NCI-H82 treated with DMSO at 0.1 percent for 48 hours (cell line): ENCODE data around the gene CAMKV.
A peak's percentile ranks its signal among the peaks of the same experiment; 100 is the strongest.
"Not testable (repeated sequence)": the region's sequence is repeated elsewhere in the genome, so short reads cannot be mapped to it uniquely, and the experiment has no call there.

Source experiments
- DNase-seq: peaks from one replicate; lab custom pipeline; 2025; ENCODE audit not compliant: unreplicated experiment; lab: John Stamatoyannopoulos, UW

The CAMKV gene

DNA sequence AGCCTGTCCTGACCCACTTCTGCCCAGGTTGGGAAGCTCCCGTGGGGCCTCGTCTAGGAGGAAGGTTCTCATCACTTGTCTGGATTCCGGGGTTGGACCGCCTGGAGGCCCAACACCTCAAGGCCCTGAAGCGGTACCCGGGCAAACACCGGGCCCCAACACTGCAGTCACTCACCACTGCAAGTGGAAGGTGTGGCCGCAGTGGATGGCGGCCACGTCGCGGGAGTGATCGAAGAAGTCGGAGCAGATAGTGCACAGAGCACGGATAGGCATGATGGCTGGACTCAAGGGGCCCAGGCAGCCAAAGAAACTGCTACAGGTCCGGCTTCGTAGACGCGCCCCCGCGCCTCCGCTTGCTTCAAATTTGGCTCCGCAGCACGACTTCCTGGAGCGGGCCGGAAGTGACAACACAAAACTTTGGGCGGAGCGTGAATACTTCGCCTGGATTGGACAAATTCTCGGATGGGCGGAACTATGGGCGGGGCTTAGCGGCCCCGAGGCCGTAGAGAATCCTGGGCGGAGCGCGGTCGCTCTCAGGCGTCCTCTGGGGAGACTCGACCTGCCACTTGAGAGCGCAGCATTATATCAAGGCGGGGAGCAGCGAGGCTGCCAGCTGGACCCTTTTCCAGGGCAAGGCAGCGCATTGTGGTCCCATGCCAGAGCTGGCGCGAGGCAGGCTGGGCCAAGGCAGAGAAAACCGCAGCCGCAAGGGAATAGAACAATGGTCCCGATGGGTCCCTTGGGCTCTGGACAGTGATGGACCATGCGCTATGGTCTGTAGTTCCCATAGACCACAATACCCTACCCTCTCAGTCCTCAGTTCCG is 13.3 kb downstream of the CAMKV start, which contains the start of gene TRAIP:
TRAIP (minus strand) TSS at position 384 of the 825 bp plus-strand sequence; CDS start at position 273, 111 bp downstream.
- DNase-seq = peak; percentile 80

- DNase-seq = no peak
Observed at GRCh38 chr3:49855662-49856061, 14.0 kb downstream of the CAMKV start.

- no peak for DNase-seq
Observed at GRCh38 chr3:49845694-49846093, 24.0 kb downstream of the CAMKV start.

GRCh38 chr3:49844464-49845183 is 25.1 kb downstream of the CAMKV start:
- DNase-seq = no peak

DNA sequence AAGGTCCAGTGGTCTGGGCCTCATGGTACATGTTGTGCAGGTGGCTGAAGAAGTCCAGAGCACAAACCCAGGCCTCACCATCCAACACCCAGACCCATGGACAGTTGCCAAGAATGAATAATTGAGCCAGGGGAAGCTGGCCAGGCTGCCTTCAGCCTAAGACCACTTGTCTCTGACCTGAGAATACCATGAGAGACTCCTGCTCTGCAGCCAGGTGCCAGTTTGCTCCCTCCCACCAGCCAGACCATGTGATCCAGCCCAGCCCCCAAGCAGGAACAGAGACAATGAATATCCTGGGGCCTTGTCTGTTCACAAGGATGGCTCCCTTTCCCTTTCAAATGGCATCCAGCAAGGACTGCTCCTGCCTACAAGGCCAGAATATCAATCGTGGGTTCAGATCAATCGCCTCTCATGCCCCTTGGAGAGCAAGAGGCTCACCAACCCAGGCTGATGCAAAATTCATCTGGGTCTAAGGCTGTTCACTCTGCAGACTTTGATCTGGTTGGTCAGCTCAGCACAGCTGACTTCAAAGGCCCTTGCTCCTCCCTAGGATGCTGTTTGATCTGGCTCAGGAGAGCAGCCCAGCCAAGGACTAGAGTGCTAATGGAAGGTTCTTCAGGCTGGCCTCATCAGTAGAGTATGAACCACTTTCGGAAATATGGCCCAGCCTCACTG is 26.7 kb downstream of the CAMKV start:
- DNase-seq = no peak

- no peak for DNase-seq
Observed at GRCh38 chr3:49841806-49842205, 27.9 kb downstream of the CAMKV start.

DNA sequence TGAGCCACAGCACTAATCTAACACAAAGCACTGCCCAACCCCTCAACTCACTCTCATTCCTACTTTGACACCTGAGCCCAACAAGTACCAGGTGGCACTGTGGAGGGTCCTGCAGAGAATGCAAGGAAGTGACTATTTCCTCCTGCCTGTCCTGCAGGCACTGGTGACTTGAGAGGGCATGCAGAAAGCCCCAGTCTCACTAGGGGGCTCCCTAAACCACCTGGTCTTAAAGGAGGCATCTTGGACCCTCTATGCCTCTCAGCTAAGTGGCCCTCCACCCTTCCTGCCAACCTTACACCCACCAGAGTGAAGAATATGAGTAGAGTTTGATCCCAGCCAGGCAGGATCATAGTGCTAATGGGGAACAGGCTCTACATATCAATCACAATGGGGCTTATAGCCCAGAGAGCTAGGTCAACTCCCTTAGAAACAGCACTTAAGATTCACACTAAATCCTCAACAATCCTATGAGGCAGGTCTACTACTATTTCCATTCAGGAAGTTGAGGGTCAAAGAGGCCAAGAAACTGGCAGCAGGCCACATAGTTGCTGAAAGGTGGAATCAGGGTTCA is 28.5 kb downstream of the CAMKV start:
- DNase-seq = no peak

GRCh38 chr3:49840388-49840787 is 29.3 kb downstream of the CAMKV start:
- no peak for DNase-seq

- peak; percentile 24 for DNase-seq
Observed at GRCh38 chr3:49839193-49839809, 30.4 kb downstream of the CAMKV start.

DNA sequence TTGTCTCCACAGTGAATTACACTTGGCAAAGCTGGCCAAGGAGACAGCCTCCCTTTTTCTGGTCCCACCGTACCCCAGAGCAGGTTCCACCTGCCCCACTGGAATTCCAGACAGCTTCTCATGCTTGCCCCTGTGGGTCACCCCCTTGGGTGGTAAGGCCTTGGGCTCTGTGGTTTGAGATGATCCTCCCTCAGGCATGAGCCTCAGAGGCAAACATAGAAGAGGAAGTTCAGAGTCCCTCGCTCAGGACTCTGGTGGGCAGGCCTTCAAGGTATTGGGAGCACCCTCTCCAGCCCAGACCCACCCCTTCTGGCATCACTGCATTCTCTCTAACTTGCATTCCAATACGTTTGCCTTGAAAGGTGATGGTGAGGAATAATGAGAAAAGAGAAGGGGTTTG is 38.4 kb downstream of the CAMKV start:
- DNase-seq = no peak

DNA sequence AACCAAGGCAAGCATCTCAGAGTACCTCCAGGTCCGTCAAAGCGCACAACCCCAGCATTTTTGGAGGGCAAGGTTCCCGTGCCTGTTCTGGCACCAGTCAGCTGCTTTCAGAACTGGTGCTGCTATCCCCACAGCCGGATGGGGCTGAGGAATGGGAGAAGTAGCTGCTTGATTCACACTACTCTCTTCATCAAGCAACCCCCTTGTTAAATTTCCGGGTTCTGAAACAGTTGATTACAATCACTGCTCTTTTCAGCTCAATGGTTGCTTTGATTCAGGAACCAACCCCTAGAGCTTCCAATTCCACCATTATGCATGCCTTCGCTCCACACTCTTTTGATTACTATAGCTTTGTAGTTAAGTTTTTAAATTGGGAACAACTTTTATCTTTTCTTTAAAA is 43.7 kb downstream of the CAMKV start:
- no peak for DNase-seq

DNA sequence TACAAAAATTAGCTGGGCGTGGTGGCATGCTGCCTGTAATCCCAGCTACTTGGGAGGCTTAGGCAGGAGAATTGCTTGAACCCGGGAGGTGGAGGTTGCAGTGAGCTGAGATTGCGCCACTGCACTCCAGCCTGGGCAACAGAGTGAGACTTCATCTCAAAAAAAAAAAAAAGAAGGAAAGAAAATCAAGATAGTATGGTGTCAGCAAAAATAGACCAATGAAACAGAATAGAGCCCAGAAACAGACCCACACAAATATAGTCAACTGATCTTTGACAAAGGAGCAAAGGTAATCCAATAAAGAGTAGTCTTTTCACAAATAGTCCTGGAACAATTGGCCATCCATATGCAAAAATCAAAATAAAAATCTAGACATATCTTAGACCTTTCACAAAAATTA is 46.6 kb downstream of the CAMKV start:
- not testable (repeated sequence) for DNase-seq

GRCh38 chr3:49813497-49814174 is 56.1 kb downstream of the CAMKV start, which contains the start of gene UBA7:
Gene UBA7 (minus strand): TSS chr3:49813953. CDS start chr3:49813787, 166 bp downstream.
- no peak for DNase-seq

GRCh38 chr3:49812916-49813496 is 56.7 kb downstream of the CAMKV start:
- no peak for DNase-seq
